PC-3 (cell line): ENCODE results near the gene FTL. TPM values are rescaled to one million over a fixed set of nuclear protein-coding genes. Genes with fewer than 3 reads are reported as not detected.

Experiments
- ATAC-seq: fragments of 200-7000 bp; cut with Tn5 transposase; 2 replicates; pipeline ENCODE4 v1.9.1; 2020; ENCODE audit warnings: mild to moderate bottlenecking, moderate library complexity
- BruUV-seq: library from RNA; stranded (reverse); fragments of 400-500 nt; replicated peaks from 2 replicates; lab custom pipeline; 2021; lab: Mats Ljungman, UMichigan
- CTCF ChIA-PET: fragments of 300-600 bp; sonication (Branson Sonifier 250); formaldehyde crosslinking; loops from one replicate; lab custom pipeline; 2022; ENCODE audit warnings: antibody characterized with exemption; lab: Charles Lee
- POLR2A ChIA-PET: fragments of 300-600 bp; sonication (Branson Sonifier 250); formaldehyde crosslinking; loops from one replicate; lab custom pipeline; 2022; ENCODE audit warnings: antibody characterized with exemption; ENCODE audit not compliant: unreplicated experiment; lab: Charles Lee
- DNase-seq: peaks from one replicate; pipeline ENCODE4 v3.0.0-alpha.2; 2015
- H2AFZ ChIP-seq: fragments of 300-600 bp; sonication (generic); 2 replicates; pipeline ENCODE4 v1.6.0; 2016; ENCODE audit warnings: antibody characterized with exemption, low read length
- H3F3A ChIP-seq: fragments of 300-600 bp; sonication (generic); one replicate; pipeline ENCODE4 v1.6.0; 2017; ENCODE audit warnings: antibody characterized with exemption, low read length, control low read depth, mild to moderate bottlenecking; ENCODE audit not compliant: unreplicated experiment
- H3K27ac ChIP-seq: fragments of 300-600 bp; sonication (generic); 2 replicates; pipeline ENCODE4 v1.5.1; 2016; ENCODE audit warnings: mild to moderate bottlenecking, low read length
- H3K27me3 ChIP-seq: fragments of 300-600 bp; sonication (generic); 2 replicates; pipeline ENCODE4 v1.6.1; 2016; ENCODE audit warnings: low read length, mixed read lengths
- H3K36me3 ChIP-seq: fragments of 300-600 bp; sonication (generic); 2 replicates; pipeline ENCODE4 v1.6.1; 2016; ENCODE audit warnings: low read depth, mixed run types, low read length, mixed read lengths
- H3K4me1 ChIP-seq: fragments of 300-600 bp; sonication (generic); 2 replicates; pipeline ENCODE4 v1.5.1; 2016; ENCODE audit warnings: low read length; ENCODE audit not compliant: insufficient read depth
- H3K4me2 ChIP-seq: fragments of 300-600 bp; sonication (generic); 2 replicates; pipeline ENCODE4 v1.6.0; 2016; ENCODE audit warnings: low read length
- H3K4me3 ChIP-seq: fragments of 300-600 bp; sonication (generic); 2 replicates; pipeline ENCODE4 v1.5.1; 2016; ENCODE audit warnings: mild to moderate bottlenecking, low read length, mixed read lengths
- H3K79me2 ChIP-seq: fragments of 300-600 bp; sonication (generic); 2 replicates; pipeline ENCODE4 v1.6.1; 2017; ENCODE audit warnings: low read length, mixed read lengths
- H3K9ac ChIP-seq: fragments of 300-600 bp; sonication (generic); 2 replicates; pipeline ENCODE4 v1.6.0; 2016; ENCODE audit warnings: mild to moderate bottlenecking, low read length
- H3K9me2 ChIP-seq: fragments of 300-600 bp; sonication (generic); replicated peaks from 2 replicates; pipeline ENCODE4 v1.6.1; 2016; ENCODE audit warnings: mixed run types, low read length, mixed read lengths
- H3K9me3 ChIP-seq: fragments of 300-600 bp; sonication (generic); 2 replicates; pipeline ENCODE4 v1.6.1; 2016; ENCODE audit warnings: low read length, mixed read lengths
- H4K20me1 ChIP-seq: fragments of 300-600 bp; sonication (generic); 2 replicates; pipeline ENCODE4 v1.6.1; 2016; ENCODE audit warnings: low read length, mixed read lengths
- CTCF ChIP-seq: fragments of 300-600 bp; sonication (generic); conservative IDR thresholded peaks from 2 replicates; pipeline ENCODE4 v1.5.1; 2017; ENCODE audit warnings: antibody characterized with exemption, low read depth, mild to moderate bottlenecking, low read length
- EZH2 ChIP-seq: fragments of 300-600 bp; sonication (generic); IDR thresholded peaks from one replicate; pipeline ENCODE4 v1.6.1; 2017; ENCODE audit warnings: antibody characterized with exemption, mild to moderate bottlenecking, low read length; ENCODE audit not compliant: unreplicated experiment
- EZH2phosphoT487 ChIP-seq: fragments of 300-600 bp; sonication (generic); IDR thresholded peaks from 2 replicates; pipeline ENCODE4 v1.6.1; 2018; ENCODE audit warnings: mild to moderate bottlenecking, antibody characterized with exemption, low read length, borderline replicate concordance
- intact Hi-C: fragments of 100-400 bp; cut with micrococcal nuclease; formaldehyde crosslinking; loops from 2 replicates; pipeline ENCODE4 v1.9.0; 2023
- total RNA-seq: library from RNA; depleted of rRNA; stranded (reverse); fragments of >200 nt; gene quantifications from 2 replicates; pipeline ENCODE4 v1.2.3, GENCODE V29; 2014

FTL gene
- total RNA-seq, 1 experiment from 2014 or later, result 1,109 TPM

- H3K27ac ChIP-seq, result no peak overlapping the region
- TF ChIP-seq CTCF (no peak), EZH2 (no peak), EZH2phosphoT487 (no peak)
- DNase-seq, result no peak
- H3K79me2 ChIP-seq, result no peaks in the 10 kb centered on the region
- no peaks in the 10 kb centered on the region for H3K27me3 ChIP-seq
- H4K20me1 ChIP-seq, result no peaks in the 10 kb centered on the region
- H2AFZ ChIP-seq, result no peak overlapping the region
- H3K4me2 ChIP-seq, result no peak overlapping the region
- H3K4me1 ChIP-seq, result peaks cover 5% of the 10 kb centered on the region
- ATAC-seq, result no peak
- CTCF ChIA-PET, result no interaction called here
- intact Hi-C loops, result no loop called here
- POLR2A ChIA-PET, result no interaction called here
- no peak overlapping the region for H3K4me3 ChIP-seq
- H3K9ac ChIP-seq, result no peak overlapping the region
- no peaks in the 10 kb centered on the region for H3K9me3 ChIP-seq
- no peaks in the 10 kb centered on the region for H3F3A ChIP-seq
- H3K9me2 ChIP-seq, result no peaks in the 10 kb centered on the region
- BruUV-seq, result no TSS peak
- no peaks in the 10 kb centered on the region for H3K36me3 ChIP-seq
Measured at GRCh38 chr19:48934837-48935236, 30.3 kb upstream of the FTL start.

- H3K27ac ChIP-seq, result no peak overlapping the region
- DNase-seq, result no peak
- ChIA-PET POLR2A (no interaction called here), CTCF (no interaction called here)
- H4K20me1 ChIP-seq, result no peaks in the 10 kb centered on the region
- BruUV-seq, result no TSS peak
- TF ChIP-seq EZH2 (no peak), CTCF (no peak), EZH2phosphoT487 (no peak)
- intact Hi-C loops, result no loop called here
- H3K9ac ChIP-seq, result no peak overlapping the region
- H3K4me3 ChIP-seq, result no peak overlapping the region
- no peaks in the 10 kb centered on the region for H3K36me3 ChIP-seq
- H3F3A ChIP-seq, result no peaks in the 10 kb centered on the region
- H3K4me1 ChIP-seq, result peaks cover 5% of the 10 kb centered on the region
- no peak overlapping the region for H2AFZ ChIP-seq
- no peaks in the 10 kb centered on the region for H3K9me2 ChIP-seq
- no peak overlapping the region for H3K4me2 ChIP-seq
- no peaks in the 10 kb centered on the region for H3K9me3 ChIP-seq
- no peaks in the 10 kb centered on the region for H3K79me2 ChIP-seq
- H3K27me3 ChIP-seq, result no peaks in the 10 kb centered on the region
- no peak for ATAC-seq
Measured at GRCh38 chr19:48935864-48936263, 29.2 kb upstream of the FTL start.

- ATAC-seq (no peak), DNase-seq (no peak)
- Histone ChIP-seq H3K27me3 (no peaks in the 10 kb centered on the region), H3K4me1 (no peaks in the 10 kb centered on the region), H2AFZ (no peak overlapping the region), H3K9ac (no peak overlapping the region), H4K20me1 (no peaks in the 10 kb centered on the region), H3K36me3 (no peaks in the 10 kb centered on the region), H3K27ac (no peak overlapping the region), H3F3A (no peaks in the 10 kb centered on the region), H3K4me2 (no peak overlapping the region), H3K9me3 (no peaks in the 10 kb centered on the region), H3K79me2 (no peaks in the 10 kb centered on the region), H3K9me2 (no peaks in the 10 kb centered on the region), H3K4me3 (no peak overlapping the region)
- intact Hi-C loops, result no loop called here
- ChIA-PET POLR2A (no interaction called here), CTCF (no interaction called here)
- TF ChIP-seq EZH2phosphoT487 (no peak), EZH2 (no peak), CTCF (no peak)
- BruUV-seq, result no TSS peak
Measured at GRCh38 chr19:48938256-48938655, 26.9 kb upstream of the FTL start.
